Measurements from ENCODE around the gene ADAMTS9.

Gene ADAMTS9

DNA sequence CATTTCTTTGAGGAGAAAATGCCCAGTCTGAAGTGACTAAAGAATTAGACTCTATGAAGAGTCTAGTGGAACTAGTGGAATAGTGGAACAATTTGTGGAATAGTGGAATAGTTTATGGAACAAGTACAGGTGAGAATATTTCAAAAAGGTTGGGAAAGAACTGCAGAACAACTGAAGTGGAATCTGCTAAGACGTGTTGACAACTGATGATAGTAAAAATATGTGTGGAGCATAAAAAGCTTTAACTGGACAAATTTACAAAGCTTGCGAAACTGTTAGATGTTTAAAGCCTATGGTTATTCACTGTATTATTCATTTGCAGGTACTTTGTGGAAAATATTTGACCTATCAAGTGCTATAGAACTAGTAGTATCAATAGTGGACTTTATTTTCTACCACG is 164.5 kb downstream of the ADAMTS9 start:
- Histone ChIP-seq H3K27me3 (replicated peaks) (no peaks in the 10 kb centered on the region), H3K4me3 (ENCODE audit: low read depth, low read length) (no peak overlapping the region), H3K27ac (no peak overlapping the region), H3K36me3 (replicated peaks) (no peaks in the 10 kb centered on the region)
- in situ Hi-C loops (cut with HindIII; ENCODE audit: low pct_ligation_motif_present, low sequenced_read_pairs), result no loop called here
- TF ChIP-seq, protein P1, sequence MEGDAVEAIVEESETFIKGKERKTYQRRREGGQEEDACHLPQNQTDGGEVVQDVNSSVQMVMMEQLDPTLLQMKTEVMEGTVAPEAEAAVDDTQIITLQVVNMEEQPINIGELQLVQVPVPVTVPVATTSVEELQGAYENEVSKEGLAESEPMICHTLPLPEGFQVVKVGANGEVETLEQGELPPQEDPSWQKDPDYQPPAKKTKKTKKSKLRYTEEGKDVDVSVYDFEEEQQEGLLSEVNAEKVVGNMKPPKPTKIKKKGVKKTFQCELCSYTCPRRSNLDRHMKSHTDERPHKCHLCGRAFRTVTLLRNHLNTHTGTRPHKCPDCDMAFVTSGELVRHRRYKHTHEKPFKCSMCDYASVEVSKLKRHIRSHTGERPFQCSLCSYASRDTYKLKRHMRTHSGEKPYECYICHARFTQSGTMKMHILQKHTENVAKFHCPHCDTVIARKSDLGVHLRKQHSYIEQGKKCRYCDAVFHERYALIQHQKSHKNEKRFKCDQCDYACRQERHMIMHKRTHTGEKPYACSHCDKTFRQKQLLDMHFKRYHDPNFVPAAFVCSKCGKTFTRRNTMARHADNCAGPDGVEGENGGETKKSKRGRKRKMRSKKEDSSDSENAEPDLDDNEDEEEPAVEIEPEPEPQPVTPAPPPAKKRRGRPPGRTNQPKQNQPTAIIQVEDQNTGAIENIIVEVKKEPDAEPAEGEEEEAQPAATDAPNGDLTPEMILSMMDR (IDR thresholded peaks at IDR 0.05; ENCODE audit: low read depth, low read length, missing control alignments), result no peak
- no peak for DNase-seq

DNA sequence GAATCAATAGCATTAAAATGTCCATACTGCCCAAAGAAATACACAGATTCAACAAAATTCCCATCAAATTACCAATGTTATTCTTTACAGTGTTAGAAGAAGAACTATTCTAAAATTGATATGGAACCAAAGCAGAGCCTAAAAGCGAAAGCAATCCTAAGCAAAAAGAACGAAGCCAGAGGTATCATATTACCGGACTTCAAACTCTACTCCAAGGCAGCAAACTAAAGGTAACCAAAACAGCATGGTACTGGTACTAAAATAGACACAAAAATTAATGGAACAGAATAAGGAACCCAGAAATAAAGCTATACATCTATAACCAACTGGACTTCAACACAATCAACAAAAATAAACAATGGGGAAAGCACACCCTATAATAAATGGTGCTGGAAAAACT is 167.5 kb downstream of the ADAMTS9 start:
- in situ Hi-C loops (cut with HindIII; ENCODE audit: low pct_ligation_motif_present, low sequenced_read_pairs), result no loop called here
- H3K36me3 ChIP-seq (replicated peaks), result no peaks in the 10 kb centered on the region
- H3K27ac ChIP-seq, result no peak overlapping the region
- no peak overlapping the region for H3K4me3 ChIP-seq (ENCODE audit: low read depth, low read length)
- no peaks in the 10 kb centered on the region for H3K27me3 ChIP-seq (replicated peaks)
- TF ChIP-seq, protein P1 (IDR thresholded peaks at IDR 0.05; ENCODE audit: low read depth, low read length, missing control alignments), result no peak
- DNase-seq, result no peak

DNA sequence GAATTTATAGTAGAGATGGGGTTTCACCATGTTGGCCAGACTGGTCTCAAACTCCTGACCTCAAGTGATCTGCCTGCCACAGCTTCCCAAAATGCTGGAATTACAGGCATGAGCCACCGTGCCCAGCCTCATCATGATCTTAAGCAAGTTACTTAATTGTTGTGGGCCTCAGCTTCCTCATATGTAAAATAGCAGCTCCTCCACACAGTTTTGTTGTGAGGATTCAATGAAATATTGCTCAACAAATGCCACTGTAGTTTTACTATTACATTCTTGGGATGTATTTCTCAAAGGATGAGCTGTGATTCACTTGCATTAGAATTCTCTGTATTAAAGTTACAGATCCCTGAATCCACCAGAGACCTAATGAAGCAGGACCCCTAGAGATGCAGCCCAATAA is 168.8 kb downstream of the ADAMTS9 start:
- no peak for DNase-seq
- TF ChIP-seq, protein P1 (IDR thresholded peaks at IDR 0.05; ENCODE audit: low read depth, low read length, missing control alignments), result no peak
- no peaks in the 10 kb centered on the region for H3K27me3 ChIP-seq (replicated peaks)
- in situ Hi-C loops (cut with HindIII; ENCODE audit: low pct_ligation_motif_present, low sequenced_read_pairs), result no loop called here
- no peak overlapping the region for H3K27ac ChIP-seq
- no peak overlapping the region for H3K4me3 ChIP-seq (ENCODE audit: low read depth, low read length)
- no peaks in the 10 kb centered on the region for H3K36me3 ChIP-seq (replicated peaks)

DNA sequence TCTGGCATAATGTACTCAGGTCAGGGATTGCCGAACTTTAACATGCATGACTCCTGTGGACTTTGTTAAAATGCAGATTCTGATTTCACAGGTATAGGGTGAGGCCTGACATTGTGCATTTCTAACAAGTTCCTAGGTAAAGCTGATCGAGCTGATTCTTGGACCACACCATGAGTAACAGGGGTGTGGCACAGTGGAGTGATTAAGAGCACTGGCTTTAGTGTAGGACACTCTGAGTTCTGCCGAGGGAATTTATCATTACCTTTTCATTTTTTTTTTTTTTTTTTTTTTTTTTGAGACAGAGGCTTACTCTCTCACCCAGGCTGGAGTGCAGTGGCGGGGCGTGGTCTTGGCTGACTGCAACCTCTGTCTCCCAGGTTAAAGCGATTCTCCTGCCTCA is 169.3 kb downstream of the ADAMTS9 start:
- Histone ChIP-seq H3K36me3 (replicated peaks) (no peaks in the 10 kb centered on the region), H3K27me3 (replicated peaks) (no peaks in the 10 kb centered on the region), H3K4me3 (ENCODE audit: low read depth, low read length) (no peak overlapping the region), H3K27ac (no peak overlapping the region)
- in situ Hi-C loops (cut with HindIII; ENCODE audit: low pct_ligation_motif_present, low sequenced_read_pairs), result no loop called here
- TF ChIP-seq, protein P1 (IDR thresholded peaks at IDR 0.05; ENCODE audit: low read depth, low read length, missing control alignments), result no peak
- DNase-seq, result no peak

DNA sequence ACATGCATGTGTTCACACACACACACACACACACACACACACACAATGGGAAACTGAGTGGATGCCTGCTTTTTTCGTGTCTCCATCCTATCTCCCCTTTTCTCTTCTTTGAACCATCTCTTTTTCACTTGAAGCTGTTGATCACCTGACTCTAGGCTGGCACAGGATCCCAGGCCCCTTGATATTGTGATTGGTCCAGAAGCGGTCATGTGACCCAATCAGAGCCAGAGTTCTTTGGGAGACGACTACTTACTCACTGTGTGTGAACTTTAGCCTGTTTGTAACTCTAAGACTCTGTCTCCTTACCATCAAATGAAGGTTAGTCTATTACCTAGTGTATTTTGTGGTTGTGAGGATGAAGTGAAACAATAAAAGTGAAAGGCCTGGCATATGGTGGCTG is 172.9 kb downstream of the ADAMTS9 start:
- Histone ChIP-seq H3K27me3 (replicated peaks) (no peaks in the 10 kb centered on the region), H3K4me3 (ENCODE audit: low read depth, low read length) (no peak overlapping the region), H3K36me3 (replicated peaks) (no peaks in the 10 kb centered on the region), H3K27ac (no peak overlapping the region)
- no peak for DNase-seq
- in situ Hi-C loops (cut with HindIII; ENCODE audit: low pct_ligation_motif_present, low sequenced_read_pairs), result no loop called here
- TF ChIP-seq, protein P1 (IDR thresholded peaks at IDR 0.05; ENCODE audit: low read depth, low read length, missing control alignments), result no peak

DNA sequence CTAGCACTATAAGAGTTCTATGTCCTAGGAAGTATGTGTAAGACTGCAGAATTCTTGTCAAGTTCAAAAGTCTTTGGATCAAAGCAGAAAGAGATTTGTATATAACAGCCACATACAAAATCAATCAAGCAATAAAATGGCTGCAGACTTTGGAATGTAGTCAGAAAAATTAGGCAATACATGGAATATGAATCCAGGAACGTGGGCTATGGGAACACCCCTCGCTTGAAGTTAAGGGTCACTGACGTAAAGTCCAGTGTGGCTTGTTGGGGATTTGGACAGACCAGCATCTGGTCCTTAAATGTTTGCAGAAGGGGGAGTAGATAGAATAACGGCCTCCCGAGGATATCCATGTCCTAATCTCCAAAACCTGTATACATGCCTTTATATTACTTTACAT is 178.6 kb downstream of the ADAMTS9 start:
- H3K4me3 ChIP-seq (ENCODE audit: low read depth, low read length), result no peak overlapping the region
- no peak for DNase-seq
- no peaks in the 10 kb centered on the region for H3K27me3 ChIP-seq (replicated peaks)
- in situ Hi-C loops (cut with HindIII; ENCODE audit: low pct_ligation_motif_present, low sequenced_read_pairs), result no loop called here
- TF ChIP-seq, protein P1 (IDR thresholded peaks at IDR 0.05; ENCODE audit: low read depth, low read length, missing control alignments), result no peak
- no peak overlapping the region for H3K27ac ChIP-seq
- no peaks in the 10 kb centered on the region for H3K36me3 ChIP-seq (replicated peaks)

All from brain microvascular endothelial cell (primary cell).